SK-N-MC (cell line): Measurements from ENCODE around the gene ACSS2.

Experiments
- EZH2 ChIP-seq: fragments of 200-600 bp; sonication (generic); IDR thresholded peaks from one replicate; pipeline ENCODE4 v1.6.1; 2017; ENCODE audit warnings: antibody characterized with exemption
- POLR2AphosphoS5 ChIP-seq: IDR thresholded peaks from 2 replicates; pipeline ENCODE4 v1.6.1; 2012; ENCODE audit warnings: mild to moderate bottlenecking, low read depth, low read length, borderline replicate concordance

DNA sequence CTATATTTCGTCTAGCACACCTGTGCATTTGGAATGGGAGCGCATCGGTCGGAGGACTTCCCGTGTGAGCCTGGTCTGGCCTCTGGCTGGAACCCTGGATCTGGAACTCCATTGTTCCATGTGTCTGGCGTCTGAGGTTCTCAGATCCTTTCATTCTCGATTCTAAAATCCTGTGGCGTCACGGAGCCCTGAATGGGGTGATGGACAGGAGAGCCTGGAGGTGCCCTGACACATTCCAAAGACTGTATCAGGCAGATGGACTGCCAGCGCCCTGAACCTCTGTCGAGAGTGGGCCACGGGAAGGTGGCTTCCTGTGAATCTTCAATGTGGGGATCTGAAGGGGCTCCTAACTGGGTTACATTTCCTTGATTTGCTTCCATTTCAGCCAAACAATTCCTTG, 99.9 kb downstream of the ACSS2 start:
- TF ChIP-seq POLR2AphosphoS5 (no peak), EZH2 (no peak)
